Stomach (tissue), 9 donors: ENCODE results near the gene WDTC1. TPM values are rescaled to one million over a fixed set of nuclear protein-coding genes. Genes with fewer than 3 reads are reported as not detected.

Experiments
- DNase-seq, 2 donors: peaks; one replicate each; pipeline versions ENCODE4 v3.0.0 to v3.0.0-alpha.2; 2013 to 2019
- H3K27ac ChIP-seq, 5 donors: fragments of 200-600 bp in 4 of 5; sonication (generic) in 4 of 5; one replicate each; pipeline ENCODE4 v1.5.1; 2013 to 2019; ENCODE audit warnings: mild to moderate bottlenecking in 1 of 5, moderate library complexity in 1 of 5
- H3K27me3 ChIP-seq, 3 donors: fragments of 200-600 bp; sonication (generic); one replicate each; pipeline ENCODE4 v1.5.1; 2017 to 2019; ENCODE audit warnings: mixed run types in 1 of 3
- H3K36me3 ChIP-seq, 4 donors: fragments of 200-600 bp; sonication (generic); 1 replicate in 3 of 4; 2 replicates in 1 of 4; pipeline ENCODE4 v1.5.1; 2016 to 2019
- H3K4me1 ChIP-seq, 4 donors: fragments of 200-600 bp; sonication (generic); one replicate each; pipeline ENCODE4 v1.5.1; 2016 to 2019
- H3K4me3 ChIP-seq, 4 donors: fragments of 200-600 bp; sonication (generic) in 3 of 4; one replicate each; pipeline ENCODE4 v1.5.1; 2016 to 2019; ENCODE audit warnings: mild to moderate bottlenecking in 1 of 4
- H3K9me3 ChIP-seq, 4 donors: fragments of 200-600 bp; sonication (generic); one replicate each; pipeline ENCODE4 v1.5.1; 2016 to 2019
- CTCF ChIP-seq, 7 experiments: fragments of 450-650 bp in 4 of 7; fragments of 200-600 bp in 3 of 7; sonication (generic) in 3 of 7; IDR thresholded peaks; one replicate each; pipeline ENCODE4 v1.5.1; 2016 to 2019; ENCODE audit warnings: antibody characterized with exemption in 7 of 7, control low read depth in 2 of 7, mild to moderate bottlenecking in 1 of 7
- EP300 ChIP-seq: sonication (generic); formaldehyde crosslinking; IDR thresholded peaks from one replicate; pipeline ENCODE4 v1.6.1; 2017; ENCODE audit warnings: antibody characterized with exemption
- POLR2A ChIP-seq, 4 donors: fragments of 450-650 bp; IDR thresholded peaks; one replicate each; pipeline ENCODE4 v1.6.1; 2016; ENCODE audit warnings: antibody characterized with exemption in 4 of 4, control low read depth in 2 of 4, mild to moderate bottlenecking in 1 of 4, moderate library complexity in 1 of 4
- POLR2AphosphoS5 ChIP-seq, 3 donors: sonication (generic); formaldehyde crosslinking; IDR thresholded peaks; one replicate each; pipeline ENCODE4 v1.6.1; 2016; ENCODE audit warnings: antibody characterized with exemption in 3 of 3
- WGBS, 5 donors: extraction: QIAGEN DNeasy Blood & Tissue Kit in 3 of 5; methylation state at CpG; one replicate each; pipeline versions ENCODE4 v1.1.5 to v1.1.7; 2013 to 2018; 5-methylcytosine and 5-hydroxymethylcytosine counted together
- intact Hi-C: fragments of 100-400 bp; cut with DNase I; formaldehyde crosslinking; loops from one replicate; pipeline ENCODE4 v1.15.1; 2023; ENCODE audit warnings: low total_unique reads
- polyA plus RNA-seq, 3 donors: library from polyadenylated mRNA; stranded (reverse); fragments of 200-250 nt; gene quantifications; one replicate each; pipeline ENCODE4 v1.2.3, GENCODE V29; 2013
- total RNA-seq, 5 donors: library from RNA; depleted of rRNA; stranded (reverse); fragments of >200 nt; gene quantifications; one replicate each; pipeline versions ENCODE4 v1.1.0 to v1.2.3, GENCODE V29; 2014 to 2016
- donor health status: healthy with polysubstance abuse.
- donor health status: Bipolar disorder and iron deficiency.
- donor health status: healthy.

Gene WDTC1
- total and polyA plus RNA-seq, 8 donors, result 7.8 to 51.9 (median 23.1) TPM

- Histone ChIP-seq H3K4me3 (no peak overlapping the region), H3K36me3 (peaks cover 0 to 22% (median 14%) of the 10 kb centered on the region in 4 donors), H3K27me3 (no peaks in the 10 kb centered on the region), H3K27ac (no peak overlapping the region), H3K9me3 (no peaks in the 10 kb centered on the region), H3K4me1 (no peaks in the 10 kb centered on the region)
- no peak for TF ChIP-seq CTCF (IDR thresholded peaks at IDR 0.05)
- TF ChIP-seq POLR2AphosphoS5 (IDR thresholded peaks at IDR 0.05), result no peak
- no peak for TF ChIP-seq POLR2A (IDR thresholded peaks at IDR 0.05)
- no peak for DNase-seq
- WGBS, 5 donors, result 83 to 97% (median 90%) methylated on average over 6 of the region's 6 CpGs
- intact Hi-C loops, result no loop called here
Measured at GRCh38 chr1:27257155-27257554, 22.7 kb downstream of the WDTC1 start.

GRCh38 chr1:27258598-27258997 is 24.2 kb downstream of the WDTC1 start:
- 73 to 77% (median 74%) methylated on average over 6 of the region's 6 CpGs for WGBS, 5 donors
- Histone ChIP-seq H3K4me1 (no peaks in the 10 kb centered on the region), H3K27me3 (no peaks in the 10 kb centered on the region), H3K27ac (no peak overlapping the region), H3K9me3 (no peaks in the 10 kb centered on the region), H3K36me3 (peaks cover under 1 to 35% (median 28%) of the 10 kb centered on the region in 4 donors), H3K4me3 (no peak overlapping the region)
- TF ChIP-seq CTCF (IDR thresholded peaks at IDR 0.05) (no peak), POLR2A (IDR thresholded peaks at IDR 0.05) (no peak), POLR2AphosphoS5 (IDR thresholded peaks at IDR 0.05) (no peak), EP300 (no peak)
- intact Hi-C loops, result no loop called here
- DNase-seq, result no peak

GRCh38 chr1:27267153-27267552 is 32.7 kb downstream of the WDTC1 start:
- Histone ChIP-seq H3K4me1 (no peaks in the 10 kb centered on the region), H3K27me3 (no peaks in the 10 kb centered on the region), H3K4me3 (no peak overlapping the region), H3K36me3 (peaks cover 15 to 54% (median 43%) of the 10 kb centered on the region in 4 donors), H3K9me3 (no peaks in the 10 kb centered on the region), H3K27ac (no peak overlapping the region)
- DNase-seq, result no peak
- TF ChIP-seq POLR2AphosphoS5 (IDR thresholded peaks at IDR 0.05) (no peak), EP300 (no peak), CTCF (IDR thresholded peaks at IDR 0.05) (no peak), POLR2A (IDR thresholded peaks at IDR 0.05) (no peak)
- intact Hi-C loops, result no loop called here
- WGBS, 5 donors, result 39 to 76% (median 48%) methylated on average over 5 of the region's 5 CpGs

GRCh38 chr1:27269276-27269675 is 34.8 kb downstream of the WDTC1 start:
- 76 to 90% (median 85%) methylated on average over 4 of the region's 4 CpGs for WGBS, 5 donors
- Histone ChIP-seq H3K36me3 (peaks cover 8 to 37% (median 33%) of the 10 kb centered on the region in 4 donors), H3K9me3 (no peaks in the 10 kb centered on the region), H3K4me3 (no peak overlapping the region), H3K4me1 (no peaks in the 10 kb centered on the region), H3K27me3 (no peaks in the 10 kb centered on the region), H3K27ac (no peak overlapping the region)
- TF ChIP-seq CTCF (IDR thresholded peaks at IDR 0.05), result no peak
- no peak for TF ChIP-seq EP300
- no peak for TF ChIP-seq POLR2AphosphoS5 (IDR thresholded peaks at IDR 0.05)
- TF ChIP-seq POLR2A (IDR thresholded peaks at IDR 0.05), result no peak
- DNase-seq, result no peak
- intact Hi-C loops, result no loop called here
